ENCODE data around the gene AOC2.
"Not testable (repeated sequence)": the region's sequence is repeated elsewhere in the genome, so short reads cannot be mapped to it uniquely, and the experiment has no call there.

The AOC2 gene

GRCh38 chr17:42832213-42832933 lies 12.0 kb upstream of the AOC2 start:
- no peak for DNase-seq (ENCODE audit: low read depth in 2 of 2)

- DNase-seq (ENCODE audit: low read depth in 2 of 2): peak; percentile 85 to 88
Measured at GRCh38 chr17:42832934-42833766, 11.2 kb upstream of the AOC2 start, which contains the start of gene PSME3. PSME3 (plus strand) TSS chr17:42833397; CDS start chr17:42833632, 235 bp downstream.

DNA sequence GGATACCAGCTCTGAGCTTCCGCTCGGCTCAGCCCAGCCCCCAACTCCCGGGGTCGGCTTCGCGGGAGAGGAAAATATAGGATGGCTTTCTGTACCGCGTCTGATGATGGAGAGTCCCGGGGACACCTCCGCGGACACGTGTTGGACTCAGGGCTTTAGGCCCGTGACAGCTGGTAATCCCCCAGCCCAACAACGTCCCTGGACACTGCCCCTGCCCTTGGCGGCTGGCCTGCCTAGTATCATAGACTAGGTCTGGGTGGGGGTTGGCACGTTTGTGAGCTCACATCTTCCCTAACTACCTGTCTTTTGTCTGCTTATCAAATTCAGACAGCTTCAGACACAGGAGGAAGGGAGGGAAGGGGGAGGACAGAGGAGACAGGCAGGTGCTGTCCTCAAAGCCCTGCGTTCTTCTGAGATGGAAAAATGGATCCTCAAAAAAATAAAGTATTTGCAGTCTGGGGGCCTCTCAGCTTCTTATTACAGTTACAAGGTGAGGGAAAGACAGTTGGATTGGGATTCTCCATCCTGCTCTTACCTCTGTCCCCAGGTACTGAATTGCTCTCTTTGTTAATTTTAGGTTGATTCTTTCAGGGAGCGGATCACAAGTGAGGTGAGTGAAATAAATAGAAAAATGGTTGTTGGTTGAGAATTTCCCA lies 10.5 kb upstream of the AOC2 start:
- no peak for DNase-seq (ENCODE audit: low read depth in 2 of 2)

DNA sequence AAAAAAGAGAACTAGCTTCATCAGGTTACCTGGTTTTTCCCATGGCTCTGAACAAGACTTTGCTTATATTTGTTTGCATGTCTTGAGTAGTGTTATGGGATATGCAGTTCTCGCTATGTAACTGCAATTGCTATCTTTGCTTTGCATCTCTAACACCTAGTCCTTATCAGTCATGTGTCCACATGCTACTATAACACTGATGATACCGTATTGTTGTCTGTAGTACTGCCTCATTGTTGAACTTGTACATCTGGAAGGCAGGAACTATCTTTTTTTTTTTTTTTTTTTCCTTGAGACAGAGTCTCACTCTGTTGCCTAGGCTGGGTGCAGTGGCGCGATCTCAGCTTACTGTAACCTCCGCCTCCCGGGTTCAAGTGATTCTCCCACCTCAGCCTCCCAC lies 8.6 kb upstream of the AOC2 start:
- no peak for DNase-seq (ENCODE audit: low read depth in 2 of 2)

- no peak for DNase-seq (ENCODE audit: low read depth in 2 of 2)
Measured at GRCh38 chr17:42841975-42842685, 2.2 kb upstream of the AOC2 start.

- DNase-seq (ENCODE audit: low read depth in 2 of 2): no peak
Measured at GRCh38 chr17:42843358-42843934, 934 bp upstream of the AOC2 start.

- DNase-seq (ENCODE audit: low read depth in 2 of 2): no peak
Measured at GRCh38 chr17:42844761-42845555, 578 bp downstream of the AOC2 start.

DNA sequence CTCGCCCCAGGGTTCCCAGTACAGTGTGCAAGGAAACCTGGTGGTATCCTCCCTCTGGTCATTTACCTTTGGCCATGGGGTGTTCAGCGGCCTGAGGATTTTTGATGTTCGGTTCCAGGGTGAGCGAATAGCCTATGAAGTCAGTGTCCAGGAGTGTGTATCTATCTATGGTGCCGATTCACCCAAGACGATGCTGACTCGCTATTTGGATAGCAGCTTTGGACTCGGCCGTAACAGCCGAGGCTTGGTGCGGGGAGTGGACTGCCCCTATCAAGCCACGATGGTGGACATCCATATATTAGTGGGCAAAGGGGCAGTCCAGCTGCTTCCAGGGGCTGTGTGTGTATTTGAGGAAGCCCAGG lies 1.2 kb downstream of the AOC2 start:
- DNase-seq (ENCODE audit: low read depth in 2 of 2): no peak

- peak; percentile 23 to 49 for DNase-seq (ENCODE audit: low read depth in 2 of 2)
Measured at GRCh38 chr17:42845918-42846593, 1.7 kb downstream of the AOC2 start.

- DNase-seq (ENCODE audit: low read depth in 2 of 2): no peak
Measured at GRCh38 chr17:42846594-42847280, 2.4 kb downstream of the AOC2 start.

GRCh38 chr17:42848093-42848492 lies 3.7 kb downstream of the AOC2 start:
- DNase-seq (ENCODE audit: low read depth in 2 of 2): no peak

DNA sequence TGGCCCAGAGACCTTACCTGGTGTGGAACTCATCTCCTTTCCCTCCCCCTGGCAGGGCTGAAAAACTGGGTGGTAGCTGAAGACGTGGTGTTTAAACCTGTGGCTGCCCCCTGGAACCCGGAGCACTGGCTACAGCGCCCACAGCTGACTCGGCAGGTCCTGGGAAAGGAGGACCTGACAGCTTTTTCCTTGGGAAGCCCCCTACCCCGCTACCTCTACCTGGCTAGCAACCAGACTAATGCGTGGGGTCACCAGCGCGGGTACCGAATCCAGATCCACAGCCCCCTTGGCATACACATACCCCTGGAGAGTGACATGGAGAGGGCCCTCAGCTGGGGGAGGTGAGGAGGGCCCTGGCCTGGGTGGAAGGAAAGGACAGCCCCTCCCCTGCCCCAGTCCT lies 4.7 kb downstream of the AOC2 start:
- no peak for DNase-seq (ENCODE audit: low read depth in 2 of 2)

- no peak for DNase-seq (ENCODE audit: low read depth in 2 of 2)
Measured at GRCh38 chr17:42849451-42850181, 5.2 kb downstream of the AOC2 start.

GRCh38 chr17:42850954-42851353 lies 6.6 kb downstream of the AOC2 start, which contains the start of gene AOC3:
AOC3 (plus strand) TSS chr17:42851199; CDS start chr17:42851344, 145 bp downstream.
- DNase-seq (ENCODE audit: low read depth in 2 of 2): no peak

DNA sequence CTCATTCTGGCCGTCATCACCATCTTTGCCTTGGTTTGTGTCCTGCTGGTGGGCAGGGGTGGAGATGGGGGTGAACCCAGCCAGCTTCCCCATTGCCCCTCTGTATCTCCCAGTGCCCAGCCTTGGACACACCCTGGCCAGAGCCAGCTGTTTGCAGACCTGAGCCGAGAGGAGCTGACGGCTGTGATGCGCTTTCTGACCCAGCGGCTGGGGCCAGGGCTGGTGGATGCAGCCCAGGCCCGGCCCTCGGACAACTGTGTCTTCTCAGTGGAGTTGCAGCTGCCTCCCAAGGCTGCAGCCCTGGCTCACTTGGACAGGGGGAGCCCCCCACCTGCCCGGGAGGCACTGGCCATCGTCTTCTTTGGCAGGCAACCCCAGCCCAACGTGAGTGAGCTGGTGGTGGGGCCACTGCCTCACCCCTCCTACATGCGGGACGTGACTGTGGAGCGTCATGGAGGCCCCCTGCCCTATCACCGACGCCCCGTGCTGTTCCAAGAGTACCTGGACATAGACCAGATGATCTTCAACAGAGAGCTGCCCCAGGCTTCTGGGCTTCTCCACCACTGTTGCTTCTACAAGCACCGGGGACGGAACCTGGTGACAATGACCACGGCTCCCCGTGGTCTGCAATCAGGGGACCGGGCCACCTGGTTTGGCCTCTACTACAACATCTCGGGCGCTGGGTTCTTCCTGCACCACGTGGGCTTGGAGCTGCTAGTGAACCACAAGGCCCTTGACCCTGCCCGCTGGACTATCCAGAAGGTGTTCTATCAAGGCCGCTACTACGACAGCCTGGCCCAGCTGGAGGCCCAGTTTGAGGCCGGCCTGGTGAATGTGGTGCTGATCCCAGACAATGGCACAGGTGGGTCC lies 7.2 kb downstream of the AOC2 start:
- DNase-seq (ENCODE audit: low read depth in 2 of 2): not testable (repeated sequence)

GRCh38 chr17:42852351-42852750 lies 8.0 kb downstream of the AOC2 start:
- no peak for DNase-seq (ENCODE audit: low read depth in 2 of 2)

GRCh38 chr17:42853004-42853403 lies 8.6 kb downstream of the AOC2 start:
- no peak for DNase-seq (ENCODE audit: low read depth in 2 of 2)

DNA sequence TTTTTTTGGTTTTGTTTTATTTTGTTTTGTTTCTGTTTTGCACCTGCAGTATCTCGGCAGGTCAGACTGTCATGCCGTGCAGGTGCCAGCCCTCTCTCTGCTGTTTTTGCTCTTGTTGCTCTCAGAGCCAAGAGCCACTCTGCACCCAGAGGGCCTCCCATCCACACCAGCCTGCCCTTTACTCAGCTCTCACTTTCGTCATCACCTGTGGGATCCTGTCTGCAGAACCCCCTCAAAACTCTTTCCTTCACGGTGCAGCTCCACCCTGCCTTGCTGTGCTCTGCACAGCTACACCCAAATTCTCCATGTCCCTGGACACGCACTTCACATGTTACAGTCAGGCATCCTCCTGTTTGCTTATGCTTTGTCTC lies 9.2 kb downstream of the AOC2 start:
- no peak for DNase-seq (ENCODE audit: low read depth in 2 of 2)

All from stimulated activated CD8-positive, alpha-beta memory T cell treated with anti-CD3 and anti-CD28 coated beads, Interleukin-2, amount 100 ng/mL, for 48 hours (primary cell).